B cell (primary cell): Measurements from ENCODE around the gene CHST8. TPM values are rescaled to one million over a fixed set of nuclear protein-coding genes. Genes with fewer than 3 reads are reported as not detected.

ENCODE experiments used
- ATAC-seq: fragments of 200-7000 bp; cut with Tn5 transposase; one replicate; pipeline ENCODE4 v1.10.0; 2021; ENCODE audit warnings: low read depth, mild to moderate bottlenecking, moderate number of reproducible peaks, moderate library complexity
- CTCF ChIA-PET: fragments of 350-600 bp; sonication (Branson Sonifier 250); formaldehyde crosslinking; loops from one replicate; lab custom pipeline; 2021; ENCODE audit warnings: antibody characterized with exemption, inconsistent platforms; lab: Charles Lee
- POLR2A ChIA-PET: fragments of 350-600 bp; sonication (Branson Sonifier 250); formaldehyde crosslinking; loops from one replicate; lab custom pipeline; 2021; ENCODE audit warnings: antibody characterized with exemption; lab: Charles Lee
- DNase-seq: peaks from one replicate; pipeline ENCODE4 v3.0.0; 2013
- H2AFZ ChIP-seq: 2 replicates; pipeline ENCODE4 v1.6.1; 2012; ENCODE audit warnings: mild to moderate bottlenecking, low read depth, low read length; ENCODE audit not compliant: insufficient read depth, poor library complexity, severe bottlenecking
- H3K27ac ChIP-seq, 2 donors: 1 replicate in 1 of 2; 2 replicates in 1 of 2; pipeline ENCODE4 v1.5.1; 2012 to 2013; ENCODE audit warnings: low read length in 2 of 2, mild to moderate bottlenecking in 2 of 2, moderate library complexity in 1 of 2
- H3K27me3 ChIP-seq, 4 experiments: fragments of 200-600 bp in 1 of 4; sonication (generic) in 1 of 4; replicated peaks in 1 of 4; 1 replicate in 2 of 4; 2 replicates in 2 of 4; pipeline versions ENCODE4 v1.6.1 to v1.7.0; 2013 to 2016; ENCODE audit warnings: low read length in 3 of 4, mild to moderate bottlenecking in 2 of 4, mixed read lengths in 1 of 4, moderate library complexity in 1 of 4; ENCODE audit not compliant: insufficient read depth in 4 of 4, control insufficient read depth in 3 of 4; ENCODE audit errors: control extremely low read depth in 1 of 4
- H3K36me3 ChIP-seq, 2 experiments: replicated peaks in 1 of 2; 1 replicate in 1 of 2; 2 replicates in 1 of 2; pipeline versions ENCODE4 v1.6.1 to v1.7.1; 2013; ENCODE audit warnings: low read length in 1 of 2; ENCODE audit not compliant: insufficient read depth in 2 of 2, control insufficient read depth in 1 of 2; ENCODE audit errors: control extremely low read depth in 1 of 2, extremely low read depth in 1 of 2
- H3K4me1 ChIP-seq, 2 donors: fragments of 200-600 bp in 1 of 2; sonication (generic) in 1 of 2; 1 replicate in 1 of 2; 2 replicates in 1 of 2; pipeline versions ENCODE4 v1.5.1 to v1.6.1; 2013 to 2017; ENCODE audit warnings: low read length in 2 of 2; ENCODE audit not compliant: control insufficient read depth in 2 of 2, insufficient read depth in 2 of 2
- H3K4me2 ChIP-seq: replicated peaks from 2 replicates; pipeline ENCODE3; 2012; ENCODE audit warnings: mild to moderate bottlenecking, low read depth, low read length; ENCODE audit not compliant: poor library complexity, severe bottlenecking
- H3K4me3 ChIP-seq, 5 experiments: fragments of 200-600 bp in 1 of 5; sonication (generic) in 1 of 5; 1 replicate in 3 of 5; 2 replicates in 2 of 5; pipeline versions ENCODE4 v1.5.1 to v1.7.0; 2011 to 2016; ENCODE audit warnings: low read length in 4 of 5, mild to moderate bottlenecking in 4 of 5, low read depth in 2 of 5, control low read depth in 1 of 5, moderate library complexity in 1 of 5; ENCODE audit not compliant: insufficient read depth in 1 of 5; ENCODE audit errors: control extremely low read depth in 1 of 5, extremely low read depth in 1 of 5
- H3K79me2 ChIP-seq: fragments of 200-600 bp; sonication (generic); one replicate; pipeline ENCODE4 v1.6.0; 2016; ENCODE audit warnings: low read length; ENCODE audit not compliant: control insufficient read depth, insufficient read depth
- H3K9ac ChIP-seq: fragments of 200-600 bp; sonication (generic); 2 replicates; pipeline ENCODE4 v1.6.1; 2017; ENCODE audit warnings: mild to moderate bottlenecking, low read length, moderate library complexity
- H3K9me3 ChIP-seq, 3 donors: one replicate each; pipeline versions ENCODE4 v1.6.1 to v1.7.1; 2013; ENCODE audit warnings: low read length in 2 of 3; ENCODE audit not compliant: control insufficient read depth in 2 of 3, insufficient read depth in 1 of 3; ENCODE audit errors: control extremely low read depth in 1 of 3
- H4K20me1 ChIP-seq: 2 replicates; pipeline ENCODE4 v1.6.0; 2012; ENCODE audit warnings: mild to moderate bottlenecking, low read length; ENCODE audit not compliant: insufficient read depth, control insufficient read depth, poor library complexity, severe bottlenecking
- H3K27ac Mint-ChIP-seq: one replicate; pipeline ENCODE4 v1.8.0; 2021; ENCODE audit warnings: mixed read lengths
- H3K27me3 Mint-ChIP-seq: one replicate; pipeline ENCODE4 v1.8.0; 2021; ENCODE audit warnings: mixed read lengths
- H3K4me1 Mint-ChIP-seq: one replicate; pipeline ENCODE4 v1.8.0; 2021; ENCODE audit warnings: mixed read lengths
- H3K4me3 Mint-ChIP-seq: one replicate; pipeline ENCODE4 v1.8.0; 2021; ENCODE audit warnings: mixed read lengths
- H3K9me3 Mint-ChIP-seq: one replicate; pipeline ENCODE4 v1.8.0; 2022; ENCODE audit warnings: mixed read lengths; ENCODE audit not compliant: insufficient read depth
- CTCF ChIP-seq: fragments of 200-600 bp; IDR thresholded peaks from one replicate; pipeline ENCODE4 v1.8.0; 2022; ENCODE audit warnings: antibody characterized with exemption, mild to moderate bottlenecking
- EZH2 ChIP-seq: IDR thresholded peaks from 2 replicates; pipeline ENCODE4 v1.6.1; 2012; ENCODE audit warnings: borderline replicate concordance, low read depth, mild to moderate bottlenecking, moderate library complexity, low read length; ENCODE audit not compliant: insufficient read depth, poor library complexity, severe bottlenecking
- WGBS: methylation state at CpG from one replicate; pipeline ENCODE4 v1.1.5; 2013; ENCODE audit warnings: missing lambda C conversion rate; ENCODE audit not compliant: insufficient coverage; 5-methylcytosine and 5-hydroxymethylcytosine counted together
- intact Hi-C: fragments of 100-400 bp; cut with micrococcal nuclease; formaldehyde crosslinking; loops from one replicate; pipeline ENCODE4 v1.10.0; 2022
- polyA plus RNA-seq: library from polyadenylated mRNA; depleted of rRNA; stranded (reverse); fragments of >200 nt; gene quantifications from 2 replicates; pipeline ENCODE4 v1.2.3, GENCODE V29; 2012
- total RNA-seq, 2 donors: library from RNA; stranded (reverse); fragments of 120-200 nt in 1 of 2; gene quantifications; 1 replicate in 1 of 2; 2 replicates in 1 of 2; pipeline versions ENCODE4 v1.2.3 to v1.2.4, GENCODE V29; 2013 to 2022

The CHST8 gene
- total and polyA plus RNA-seq, 2 donors (not counting 1 experiment from before 2014, with no cell fraction given), result not detected

DNA sequence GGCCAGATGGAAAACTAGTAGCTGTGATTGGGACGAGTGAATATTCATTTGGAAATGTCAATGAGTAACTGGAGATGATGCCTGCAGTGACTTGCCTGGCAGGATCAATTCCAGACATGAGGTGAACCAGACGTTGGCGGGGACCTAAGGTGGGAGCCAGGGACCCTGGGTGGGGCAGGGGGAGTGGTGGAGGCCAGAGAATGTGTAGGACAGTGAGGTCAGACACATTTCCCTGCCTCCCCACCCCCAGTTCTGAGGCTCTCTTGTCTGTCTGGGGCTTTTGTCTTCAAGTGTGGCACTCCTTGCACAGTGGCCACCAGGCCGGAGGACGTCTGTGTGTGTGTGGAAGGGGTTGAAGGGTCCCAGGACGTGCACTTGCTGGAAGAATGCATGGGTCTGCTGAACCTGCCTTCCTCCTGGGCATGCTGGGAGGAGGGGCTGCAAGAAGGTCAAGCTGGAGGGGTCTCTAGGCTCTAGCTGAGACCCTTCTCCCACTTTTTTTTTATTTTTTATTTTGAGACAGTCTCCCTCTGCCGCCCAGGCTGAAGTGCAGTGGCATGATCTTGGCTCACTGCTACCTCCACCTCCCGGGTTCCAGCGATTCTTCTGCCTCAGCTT lies 51.6 kb downstream of the CHST8 start:
- no peak overlapping the region for H3K4me3 ChIP-seq
- POLR2A ChIA-PET, result no interaction called here
- intact Hi-C loops, result no loop called here
- Mint-ChIP-seq H3K27ac (no peak overlapping the region), H3K4me1 (no peaks in the 10 kb centered on the region), H3K4me3 (no peak overlapping the region), H3K9me3 (no peaks in the 10 kb centered on the region), H3K27me3 (no peaks in the 10 kb centered on the region)
- DNase-seq (no peak), ATAC-seq (no peak)
- peaks cover 0 to 10% (median 0%) of the 10 kb centered on the region in 3 donors for H3K9me3 ChIP-seq
- CTCF ChIA-PET, result no interaction called here
- no peak overlapping the region for H3K4me2 ChIP-seq
- no peaks in the 10 kb centered on the region for H4K20me1 ChIP-seq
- H3K4me1 ChIP-seq, result no peaks in the 10 kb centered on the region
- TF ChIP-seq CTCF (no peak), EZH2 (no peak)
- H3K9ac ChIP-seq, result no peak overlapping the region
- no peak overlapping the region for H2AFZ ChIP-seq
- no peaks in the 10 kb centered on the region for H3K79me2 ChIP-seq
- H3K27me3 ChIP-seq, result peaks cover 0 to 3% (median 0%) of the 10 kb centered on the region in 4 experiments
- WGBS, result 73% methylated on average over 4 of the region's 9 CpGs
- H3K27ac ChIP-seq, result no peak overlapping the region
- no peaks in the 10 kb centered on the region for H3K36me3 ChIP-seq

DNA sequence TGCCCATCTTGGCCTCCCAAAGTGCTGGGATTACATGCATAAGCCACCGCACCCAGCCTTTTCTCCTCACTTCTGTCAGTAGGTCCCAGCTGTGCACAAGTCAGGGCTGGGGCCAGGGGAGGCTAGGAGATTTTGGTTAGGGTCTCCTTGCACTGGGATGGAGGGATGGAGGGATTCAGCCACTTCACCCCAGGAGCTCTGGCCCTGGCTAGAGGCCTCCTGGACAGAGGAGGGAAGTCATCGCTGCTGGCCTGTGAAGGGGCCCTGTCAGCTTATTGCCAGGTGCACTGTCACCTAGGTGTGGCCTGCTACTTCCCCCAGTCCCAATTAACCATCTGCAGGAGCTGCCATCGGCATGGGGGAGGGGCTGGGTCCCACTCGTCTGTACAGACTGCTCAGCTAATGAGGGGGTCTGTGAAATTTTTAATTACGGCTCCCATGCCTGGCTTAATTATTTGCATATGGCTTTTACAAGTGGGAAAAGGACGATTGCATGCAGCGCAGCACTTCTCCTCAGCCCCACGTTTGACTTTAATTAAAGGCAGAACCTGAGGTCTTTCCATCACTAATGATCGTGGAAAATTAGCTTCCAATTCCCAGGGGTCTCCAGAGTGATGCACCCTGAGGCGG lies 52.4 kb downstream of the CHST8 start:
- TF ChIP-seq EZH2 (no peak), CTCF (no peak)
- no peak for ATAC-seq

More for the DNA sequence above, 52.4 kb downstream of the CHST8 start:
- H4K20me1 ChIP-seq, result no peaks in the 10 kb centered on the region
- H3K9ac ChIP-seq, result no peak overlapping the region
- 53% methylated on average over 4 of the region's 10 CpGs for WGBS
- DNase-seq, result no peak
- no peaks in the 10 kb centered on the region for H3K79me2 ChIP-seq
- peaks cover 0 to 3% (median 0%) of the 10 kb centered on the region in 4 experiments for H3K27me3 ChIP-seq
- CTCF ChIA-PET, result no interaction called here
- POLR2A ChIA-PET, result no interaction called here
- no peak overlapping the region for H3K4me3 ChIP-seq
- no peaks in the 10 kb centered on the region for H3K36me3 ChIP-seq
- Mint-ChIP-seq H3K27me3 (no peaks in the 10 kb centered on the region), H3K4me1 (no peaks in the 10 kb centered on the region), H3K9me3 (no peaks in the 10 kb centered on the region), H3K27ac (no peak overlapping the region), H3K4me3 (no peak overlapping the region)
- H2AFZ ChIP-seq, result no peak overlapping the region
- H3K4me2 ChIP-seq, result no peak overlapping the region
- intact Hi-C loops, result no loop called here
- H3K9me3 ChIP-seq, result peaks cover 0 to 10% (median 0%) of the 10 kb centered on the region in 3 donors
- H3K4me1 ChIP-seq, result no peaks in the 10 kb centered on the region
- H3K27ac ChIP-seq, result no peak overlapping the region
